A549 treated with dexamethasone at 1 μM for 4 hours (cell line): Measurements from ENCODE around the gene PRODH. TPM values are rescaled to one million over a fixed set of nuclear protein-coding genes. Genes with fewer than 3 reads are reported as not detected.

Experiments
- total RNA-seq: library from RNA; stranded (reverse); fragments of 200-300 nt; extraction: Qiagen RNA extraction; gene quantifications from 5 replicates; pipeline ENCODE4 v1.2.3, GENCODE V29; 2022

The PRODH gene
- 0.78 to 1.9 TPM (median 1.7 TPM) in 5 replicates for total RNA-seq

GRCh38 chr22:18935889-18936529 lies at the start of gene PRODH:
Gene PRODH, minus strand, starts transcription at chr22:18936293. Its CDS starts 6 bp downstream, at chr22:18936287.

GRCh38 chr22:18905540-18906409 lies 30.3 kb downstream of the PRODH start, which contains the start of gene DGCR6:
Gene DGCR6, plus strand, starts transcription at chr22:18906320. Its CDS starts 55 bp downstream, at chr22:18906375.

Other genes with a start within 250 kb of the PRODH start
- gene DGCR6, start 30.0 kb downstream of the PRODH start, total RNA-seq = 1.3 to 2.5 TPM (median 2.1 TPM) in 5 replicates
- 18.2 to 25.6 TPM (median 22.9 TPM) in 5 replicates for gene DGCR2, start 186.1 kb upstream of the PRODH start, total RNA-seq
- gene TSSK2, start 195.0 kb upstream of the PRODH start, total RNA-seq = not detected in 5 replicates
- gene ESS2, start 208.4 kb upstream of the PRODH start, total RNA-seq = 9.2 to 13.3 TPM (median 11.8 TPM) in 5 replicates
- 0.09 to 0.12 TPM in 2 of 5 replicates, not detected in the others for gene GSC2, start 214.0 kb upstream of the PRODH start, total RNA-seq
- gene SLC25A1, start 242.4 kb upstream of the PRODH start, total RNA-seq = 43.2 to 58.4 TPM (median 57.5 TPM) in 5 replicates